Body of pancreas (tissue), 4 donors: ENCODE data around the gene ARMH1. TPM values are rescaled to one million over a fixed set of nuclear protein-coding genes. Genes with fewer than 3 reads are reported as not detected.

Experiments used
- ATAC-seq: fragments of 150-250 bp; one replicate; pipeline ENCODE4 v1.9.1; 2016
- DNase-seq, 4 donors: peaks; one replicate each; pipeline ENCODE4 v3.0.0-alpha.2; 2019
- H3K27ac ChIP-seq, 4 donors: fragments of 200-600 bp; sonication (generic); 1 replicate in 3 of 4; 2 replicates in 1 of 4; pipeline versions ENCODE4 v1.5.1 to v1.6.1; 2016 to 2019; ENCODE audit warnings: mild to moderate bottlenecking in 1 of 4, mixed read lengths in 1 of 4, moderate library complexity in 1 of 4
- H3K27me3 ChIP-seq, 2 donors: fragments of 200-600 bp; sonication (generic); one replicate each; pipeline ENCODE4 v1.6.0; 2016; ENCODE audit warnings: mild to moderate bottlenecking in 1 of 2
- H3K36me3 ChIP-seq, 2 donors: fragments of 200-600 bp; sonication (generic); replicated peaks in 1 of 2; 2 replicates each; pipeline ENCODE4 v1.5.1; 2016; ENCODE audit warnings: low read depth in 2 of 2; ENCODE audit not compliant: insufficient read depth in 1 of 2
- H3K4me1 ChIP-seq: fragments of 200-600 bp; sonication (generic); one replicate; pipeline ENCODE4 v1.6.0; 2016
- H3K4me3 ChIP-seq, 2 donors: fragments of 200-600 bp; sonication (generic); 1 replicate in 1 of 2; 2 replicates in 1 of 2; pipeline ENCODE4 v1.5.1; 2016 to 2019
- H3K9me3 ChIP-seq, 3 donors: fragments of 200-600 bp; sonication (generic); 1 replicate in 2 of 3; 2 replicates in 1 of 3; pipeline ENCODE4 v1.5.1; 2016
- POLR2A ChIP-seq, 3 donors: fragments of 450-650 bp; IDR thresholded peaks; one replicate each; pipeline ENCODE4 v1.6.1; 2016; ENCODE audit warnings: antibody characterized with exemption in 3 of 3, mild to moderate bottlenecking in 2 of 3
- WGBS, 2 donors: methylation state at CpG; one replicate each; pipeline ENCODE4 v1.1.5; 2017; 5-methylcytosine and 5-hydroxymethylcytosine counted together
- intact Hi-C: fragments of 100-400 bp; cut with DNase I; formaldehyde crosslinking; loops from one replicate; pipeline ENCODE4 v1.15.1; 2023
- total RNA-seq, 2 donors: library from RNA; depleted of rRNA; stranded (reverse); fragments of >200 nt; gene quantifications; one replicate each; pipeline ENCODE4 v1.1.0, GENCODE V29; 2016
- TF ChIP-seq, protein P1 (sequence below), 7 experiments: fragments of 450-650 bp in 4 of 7; fragments of 200-600 bp in 3 of 7; sonication (generic) in 3 of 7; IDR thresholded peaks; one replicate each; pipeline ENCODE4 v1.5.1; 2016 to 2019; ENCODE audit warnings: antibody characterized with exemption in 7 of 7

ARMH1 gene
- total RNA-seq, 2 donors from 2014 or later: 1.0 TPM; not detected in 1

DNA sequence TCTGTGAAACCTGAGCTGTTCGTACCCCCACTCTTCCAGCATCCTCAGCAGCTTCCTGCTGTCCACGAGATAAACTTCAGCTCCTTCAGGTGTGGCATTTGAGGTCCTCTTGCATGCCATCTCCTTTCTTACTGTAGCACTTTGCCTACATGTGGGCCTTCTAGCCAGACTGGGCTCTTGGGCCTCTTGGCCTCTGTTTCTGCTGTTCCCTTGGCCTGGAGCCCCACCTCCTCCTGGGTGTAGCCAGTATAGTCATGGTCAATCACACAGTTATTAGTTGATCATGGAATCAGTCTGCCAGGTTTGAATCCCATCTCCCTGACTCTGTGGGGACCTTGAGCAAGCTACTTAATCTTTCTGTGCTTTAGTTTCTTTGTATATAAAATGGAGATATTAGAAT lies 26.6 kb upstream of the ARMH1 start:
- no peak overlapping the region for H3K27ac ChIP-seq
- DNase-seq (no peak), ATAC-seq (no peak)
- TF ChIP-seq POLR2A (IDR thresholded peaks at IDR 0.05): no peak
- TF ChIP-seq, protein P1, sequence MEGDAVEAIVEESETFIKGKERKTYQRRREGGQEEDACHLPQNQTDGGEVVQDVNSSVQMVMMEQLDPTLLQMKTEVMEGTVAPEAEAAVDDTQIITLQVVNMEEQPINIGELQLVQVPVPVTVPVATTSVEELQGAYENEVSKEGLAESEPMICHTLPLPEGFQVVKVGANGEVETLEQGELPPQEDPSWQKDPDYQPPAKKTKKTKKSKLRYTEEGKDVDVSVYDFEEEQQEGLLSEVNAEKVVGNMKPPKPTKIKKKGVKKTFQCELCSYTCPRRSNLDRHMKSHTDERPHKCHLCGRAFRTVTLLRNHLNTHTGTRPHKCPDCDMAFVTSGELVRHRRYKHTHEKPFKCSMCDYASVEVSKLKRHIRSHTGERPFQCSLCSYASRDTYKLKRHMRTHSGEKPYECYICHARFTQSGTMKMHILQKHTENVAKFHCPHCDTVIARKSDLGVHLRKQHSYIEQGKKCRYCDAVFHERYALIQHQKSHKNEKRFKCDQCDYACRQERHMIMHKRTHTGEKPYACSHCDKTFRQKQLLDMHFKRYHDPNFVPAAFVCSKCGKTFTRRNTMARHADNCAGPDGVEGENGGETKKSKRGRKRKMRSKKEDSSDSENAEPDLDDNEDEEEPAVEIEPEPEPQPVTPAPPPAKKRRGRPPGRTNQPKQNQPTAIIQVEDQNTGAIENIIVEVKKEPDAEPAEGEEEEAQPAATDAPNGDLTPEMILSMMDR (IDR thresholded peaks at IDR 0.05): no peak
- H3K27me3 ChIP-seq: no peaks in the 10 kb centered on the region
- peaks cover 6 to 32% of the 10 kb centered on the region in 2 donors for H3K36me3 ChIP-seq
- H3K9me3 ChIP-seq: no peaks in the 10 kb centered on the region
- H3K4me3 ChIP-seq: no peak overlapping the region
- WGBS, 2 donors: 77 to 88% methylated on average over 2 of the region's 2 CpGs
- no peaks in the 10 kb centered on the region for H3K4me1 ChIP-seq
- intact Hi-C loops: loop anchor here (10.0 kb wide), 2 partner anchors 273 to 423 kb away; no protein-coding TSS in a partner anchor

DNA sequence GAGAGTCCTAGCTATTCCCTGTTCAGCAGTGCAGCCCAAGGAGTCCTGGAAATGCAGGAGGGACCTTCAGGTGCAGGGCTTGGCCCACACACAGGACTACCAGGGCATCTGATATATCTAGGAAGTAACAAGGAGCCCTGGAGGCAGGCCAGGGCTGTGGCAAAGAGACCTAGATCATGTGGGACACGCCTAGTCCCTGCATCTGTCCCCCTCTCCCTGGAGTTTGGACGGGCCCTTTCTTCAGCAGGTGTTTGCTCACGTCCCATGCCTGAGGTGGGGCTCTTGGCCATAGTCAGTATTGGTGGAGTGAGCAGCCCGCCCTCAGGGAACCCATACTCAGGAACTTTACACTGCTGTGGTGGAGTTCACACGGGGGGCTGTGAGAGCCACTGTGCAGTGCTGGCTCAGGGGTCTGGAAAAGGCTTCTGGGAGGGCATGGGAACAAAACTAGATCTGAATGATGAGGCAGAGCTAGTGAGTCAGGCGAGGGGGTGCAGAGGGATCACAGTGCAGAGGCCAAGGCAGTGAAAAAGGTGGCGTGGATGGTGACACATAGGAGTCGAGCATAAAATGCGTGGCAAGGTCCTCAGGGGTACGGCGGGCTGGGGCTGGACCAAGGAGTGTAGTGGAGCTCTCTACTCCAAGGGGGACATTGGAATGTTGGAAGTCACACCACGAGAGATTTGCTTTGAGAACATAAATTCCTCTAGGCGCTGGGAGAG lies 25.8 kb upstream of the ARMH1 start:
- Histone ChIP-seq H3K27me3 (no peaks in the 10 kb centered on the region), H3K4me3 (no peak overlapping the region), H3K36me3 (peaks cover 6 to 32% of the 10 kb centered on the region in 2 donors), H3K27ac (no peak overlapping the region), H3K4me1 (no peaks in the 10 kb centered on the region), H3K9me3 (no peaks in the 10 kb centered on the region)
- 84 to 93% methylated on average over 9 to 13 of the region's 13 CpGs for WGBS, 2 donors
- ATAC-seq (no peak), DNase-seq (no peak)
- TF ChIP-seq POLR2A (IDR thresholded peaks at IDR 0.05): no peak
- TF ChIP-seq, protein P1 (IDR thresholded peaks at IDR 0.05): no peak
- intact Hi-C loops: loop anchor here (10.0 kb wide), 2 partner anchors 274 to 424 kb away; no protein-coding TSS in a partner anchor

DNA sequence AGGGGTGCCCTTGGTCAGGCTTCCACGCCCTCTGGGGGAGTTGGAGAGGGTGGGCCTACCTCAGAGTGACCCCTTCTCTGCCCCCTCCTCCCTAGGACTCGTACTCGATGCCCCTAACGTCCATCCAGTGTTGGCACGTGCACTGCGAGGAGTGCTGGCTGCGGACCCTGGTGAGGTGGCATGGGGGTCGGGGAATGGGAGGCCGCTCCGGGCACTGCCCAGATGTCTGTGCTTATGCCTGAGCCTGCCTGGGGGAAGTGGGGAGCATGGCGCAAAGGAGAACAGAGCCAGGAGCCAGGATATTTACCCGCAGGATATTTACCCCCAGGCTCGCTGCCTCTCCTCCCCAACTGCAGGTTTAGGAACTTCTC lies 24.7 kb upstream of the ARMH1 start:
- intact Hi-C loops: loop anchor here (10.0 kb wide), 2 partner anchors 275 to 425 kb away; no protein-coding TSS in a partner anchor
- peaks cover 6 to 28% of the 10 kb centered on the region in 2 donors for H3K36me3 ChIP-seq
- no peak for ATAC-seq
- no peak for DNase-seq
- H3K27me3 ChIP-seq: no peaks in the 10 kb centered on the region
- TF ChIP-seq, protein P1 (IDR thresholded peaks at IDR 0.05): no peak
- TF ChIP-seq POLR2A (IDR thresholded peaks at IDR 0.05): no peak
- no peaks in the 10 kb centered on the region for H3K9me3 ChIP-seq
- WGBS, 2 donors: 90% methylated on average over 3 to 12 of the region's 13 CpGs
- no peak overlapping the region for H3K4me3 ChIP-seq
- no peak overlapping the region for H3K27ac ChIP-seq
- no peaks in the 10 kb centered on the region for H3K4me1 ChIP-seq

DNA sequence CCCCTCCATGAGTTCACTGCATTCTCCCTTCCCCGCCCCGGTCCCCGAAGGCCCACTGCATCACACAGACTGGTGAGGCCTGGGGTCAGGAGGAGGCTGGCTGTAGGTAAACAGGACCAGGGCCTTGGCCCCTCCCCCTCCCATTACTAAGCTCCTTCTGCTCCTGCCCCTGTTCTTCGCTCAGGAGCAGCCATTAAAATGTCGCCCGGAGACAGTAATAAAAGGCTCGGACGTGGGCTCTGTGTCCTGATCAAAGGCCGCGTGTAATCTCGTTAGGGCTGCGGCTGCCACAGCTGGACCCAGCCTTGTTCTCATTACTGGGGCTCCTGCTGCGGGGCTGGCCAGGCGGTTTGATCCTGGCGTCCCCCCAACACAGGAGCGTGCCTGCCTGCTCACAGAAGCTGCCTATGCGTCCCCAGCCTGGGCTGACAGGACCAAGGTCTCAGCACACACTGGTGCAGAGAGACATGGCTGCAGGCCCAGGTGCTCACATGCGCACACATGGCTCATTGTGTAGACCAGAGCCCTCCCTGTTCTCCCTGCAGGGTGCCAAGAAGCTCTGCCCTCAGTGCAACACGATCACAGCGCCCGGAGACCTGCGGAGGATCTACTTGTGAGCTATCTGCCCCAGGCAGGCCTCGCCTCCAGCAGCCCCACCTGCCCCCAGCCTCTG lies 24.2 kb upstream of the ARMH1 start:
- TF ChIP-seq, protein P1 (IDR thresholded peaks at IDR 0.05): no peak
- no peak for TF ChIP-seq POLR2A (IDR thresholded peaks at IDR 0.05)
- intact Hi-C loops: no loop called here
- Histone ChIP-seq H3K4me3 (no peak overlapping the region), H3K27ac (no peak overlapping the region), H3K36me3 (peaks cover 6 to 27% of the 10 kb centered on the region in 2 donors), H3K9me3 (no peaks in the 10 kb centered on the region), H3K27me3 (no peaks in the 10 kb centered on the region), H3K4me1 (no peaks in the 10 kb centered on the region)
- WGBS, 2 donors: 83 to 86% methylated on average over 17 to 23 of the region's 23 CpGs
- ATAC-seq (no peak), DNase-seq (peak in 1 of 4 donors; percentile 33)
